Activated B cell treated with CpG ODN at 0.5 μM for 24 hours (primary cell): ENCODE results near the gene NR2E1. TPM values are rescaled to one million over a fixed set of nuclear protein-coding genes. Genes with fewer than 3 reads are reported as not detected.

Experiments used
- ATAC-seq: fragments of 200-7000 bp; cut with Tn5 transposase; one replicate; pipeline ENCODE4 v1.10.0; 2021; ENCODE audit warnings: low read depth, mild to moderate bottlenecking, moderate library complexity
- CTCF ChIA-PET: fragments of 350-600 bp; sonication (Branson Sonifier 250); formaldehyde crosslinking; loops from one replicate; lab custom pipeline; 2021; ENCODE audit warnings: antibody characterized with exemption; lab: Charles Lee
- POLR2A ChIA-PET: fragments of 350-600 bp; sonication (Branson Sonifier 250); formaldehyde crosslinking; loops from one replicate; lab custom pipeline; 2021; ENCODE audit warnings: antibody characterized with exemption; lab: Charles Lee
- DNase-seq: peaks from one replicate; pipeline ENCODE4 v3.0.0; 2022
- H3K27ac Mint-ChIP-seq: one replicate; pipeline ENCODE4 v1.8.0; 2020; ENCODE audit warnings: mixed read lengths
- H3K27me3 Mint-ChIP-seq: one replicate; pipeline ENCODE4 v1.8.0; 2021; ENCODE audit warnings: mixed read lengths
- H3K36me3 Mint-ChIP-seq: one replicate; pipeline ENCODE4 v1.8.0; 2021; ENCODE audit warnings: low read depth, mixed read lengths
- H3K4me1 Mint-ChIP-seq: one replicate; pipeline ENCODE4 v1.8.0; 2021; ENCODE audit warnings: mixed read lengths
- H3K4me3 Mint-ChIP-seq: one replicate; pipeline ENCODE4 v1.8.0; 2020; ENCODE audit warnings: mild to moderate bottlenecking, mixed read lengths
- H3K9me3 Mint-ChIP-seq: one replicate; pipeline ENCODE4 v1.8.0; 2020; ENCODE audit warnings: mixed read lengths
- intact Hi-C: fragments of 100-400 bp; cut with micrococcal nuclease; formaldehyde crosslinking; loops from one replicate; pipeline ENCODE4 v1.15.1; 2024
- total RNA-seq: library from RNA; stranded (reverse); gene quantifications from 2 replicates; pipeline ENCODE4 v1.2.3, GENCODE V29; 2022
- TF ChIP-seq, protein P1 (sequence below): fragments of 200-600 bp; IDR thresholded peaks from one replicate; pipeline ENCODE4 v1.8.0; 2022; ENCODE audit warnings: antibody characterized with exemption, mild to moderate bottlenecking

Gene NR2E1
- total RNA-seq, 1 donor from 2014 or later, result not detected

DNA sequence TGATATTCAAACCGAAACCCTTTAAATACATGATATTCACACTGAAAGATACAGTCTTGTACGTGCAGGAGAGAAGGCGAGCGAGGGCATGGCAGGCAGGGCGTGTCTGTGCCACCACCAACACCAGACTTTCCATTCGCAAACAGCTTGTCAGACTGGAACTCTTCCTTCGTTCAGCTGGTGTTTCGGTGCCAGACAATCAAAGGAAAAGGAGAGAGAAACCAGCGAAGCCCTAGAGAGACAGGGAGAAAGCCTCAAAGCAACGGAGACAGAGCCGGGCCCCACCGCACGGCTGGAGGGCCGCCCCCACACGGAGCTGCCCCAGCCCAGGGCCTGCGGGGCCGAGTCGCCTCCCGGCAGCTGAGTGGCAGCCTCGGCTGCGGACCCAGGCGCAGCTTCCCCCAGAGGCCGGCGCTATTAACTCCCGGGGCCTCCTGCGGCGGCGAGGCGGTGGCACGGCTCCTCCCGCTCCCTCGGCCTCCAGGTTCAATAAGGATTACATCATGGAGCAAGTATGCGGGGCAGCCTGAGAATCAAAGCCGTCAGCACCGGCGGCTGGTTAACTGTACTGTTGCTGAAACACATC is 32.1 kb upstream of the NR2E1 start:
- ChIA-PET POLR2A (no interaction called here), CTCF (interaction anchor here (0.6 kb wide), 1 partner anchor 367 kb away, joined by 3 read pairs; no protein-coding TSS in a partner anchor)
- H3K4me3 Mint-ChIP-seq, result peak overlapping the region; percentile 87
- peak overlapping the region; percentile 41 for H3K27ac Mint-ChIP-seq
- peaks cover 16% of the 10 kb centered on the region for H3K4me1 Mint-ChIP-seq
- intact Hi-C loops, result loop anchor here (1.0 kb wide), 2 partner anchors 16 to 24 kb away; no protein-coding TSS in a partner anchor
- H3K36me3 Mint-ChIP-seq, result no peaks in the 10 kb centered on the region
- TF ChIP-seq, protein P1, sequence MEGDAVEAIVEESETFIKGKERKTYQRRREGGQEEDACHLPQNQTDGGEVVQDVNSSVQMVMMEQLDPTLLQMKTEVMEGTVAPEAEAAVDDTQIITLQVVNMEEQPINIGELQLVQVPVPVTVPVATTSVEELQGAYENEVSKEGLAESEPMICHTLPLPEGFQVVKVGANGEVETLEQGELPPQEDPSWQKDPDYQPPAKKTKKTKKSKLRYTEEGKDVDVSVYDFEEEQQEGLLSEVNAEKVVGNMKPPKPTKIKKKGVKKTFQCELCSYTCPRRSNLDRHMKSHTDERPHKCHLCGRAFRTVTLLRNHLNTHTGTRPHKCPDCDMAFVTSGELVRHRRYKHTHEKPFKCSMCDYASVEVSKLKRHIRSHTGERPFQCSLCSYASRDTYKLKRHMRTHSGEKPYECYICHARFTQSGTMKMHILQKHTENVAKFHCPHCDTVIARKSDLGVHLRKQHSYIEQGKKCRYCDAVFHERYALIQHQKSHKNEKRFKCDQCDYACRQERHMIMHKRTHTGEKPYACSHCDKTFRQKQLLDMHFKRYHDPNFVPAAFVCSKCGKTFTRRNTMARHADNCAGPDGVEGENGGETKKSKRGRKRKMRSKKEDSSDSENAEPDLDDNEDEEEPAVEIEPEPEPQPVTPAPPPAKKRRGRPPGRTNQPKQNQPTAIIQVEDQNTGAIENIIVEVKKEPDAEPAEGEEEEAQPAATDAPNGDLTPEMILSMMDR, result no peak
- H3K27me3 Mint-ChIP-seq, result peaks cover 61% of the 10 kb centered on the region
- ATAC-seq, result peak; percentile 71
- H3K9me3 Mint-ChIP-seq, result no peaks in the 10 kb centered on the region
- DNase-seq, result peak; percentile 42

DNA sequence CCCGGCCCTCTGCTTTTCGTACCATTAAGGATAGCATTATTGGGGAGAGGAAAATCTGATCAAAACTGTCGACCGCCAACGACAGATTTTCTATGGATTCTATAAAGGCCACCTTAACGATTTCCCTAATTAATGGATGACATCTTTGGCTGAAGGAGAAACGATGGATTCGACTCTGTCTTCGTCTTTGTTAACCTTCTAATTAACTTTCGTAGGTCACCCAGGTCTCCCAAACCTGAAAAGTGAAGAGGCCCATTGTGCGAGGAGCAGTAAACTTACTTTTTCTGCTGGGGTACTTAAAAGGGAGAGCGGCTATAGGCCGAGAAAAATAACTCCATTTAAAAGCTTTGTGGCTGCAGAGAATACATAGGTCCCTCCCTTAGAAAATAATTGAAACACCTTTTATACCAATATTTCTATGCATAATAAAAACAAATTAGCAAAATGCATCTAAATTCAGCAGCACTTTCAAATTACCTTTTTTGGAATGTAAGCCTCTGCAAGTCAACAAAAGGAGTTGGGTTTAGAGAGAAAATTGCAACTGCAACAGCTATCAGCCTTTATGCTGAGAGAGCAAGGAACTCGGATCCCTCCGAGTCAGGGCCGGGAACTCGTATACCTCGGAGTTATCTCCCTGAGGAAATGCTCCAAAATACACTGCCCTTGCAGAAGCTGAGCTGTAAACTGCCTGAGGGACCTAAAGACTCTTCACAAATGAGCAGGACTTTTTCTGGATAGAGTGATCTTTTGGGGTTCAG is 31.4 kb upstream of the NR2E1 start:
- no peak for DNase-seq
- H3K27me3 Mint-ChIP-seq, result peaks cover 58% of the 10 kb centered on the region
- intact Hi-C loops, result loop anchor here (1.0 kb wide), 1 partner anchor 23 kb away; no protein-coding TSS in a partner anchor
- no peaks in the 10 kb centered on the region for H3K9me3 Mint-ChIP-seq
- CTCF ChIA-PET, result no interaction called here
- no peak overlapping the region for H3K27ac Mint-ChIP-seq
- H3K36me3 Mint-ChIP-seq, result no peaks in the 10 kb centered on the region
- peak overlapping the region; percentile 52 for H3K4me3 Mint-ChIP-seq
- H3K4me1 Mint-ChIP-seq, result peaks cover 16% of the 10 kb centered on the region
- POLR2A ChIA-PET, result no interaction called here
- TF ChIP-seq, protein P1, result no peak
- ATAC-seq, result no peak

DNA sequence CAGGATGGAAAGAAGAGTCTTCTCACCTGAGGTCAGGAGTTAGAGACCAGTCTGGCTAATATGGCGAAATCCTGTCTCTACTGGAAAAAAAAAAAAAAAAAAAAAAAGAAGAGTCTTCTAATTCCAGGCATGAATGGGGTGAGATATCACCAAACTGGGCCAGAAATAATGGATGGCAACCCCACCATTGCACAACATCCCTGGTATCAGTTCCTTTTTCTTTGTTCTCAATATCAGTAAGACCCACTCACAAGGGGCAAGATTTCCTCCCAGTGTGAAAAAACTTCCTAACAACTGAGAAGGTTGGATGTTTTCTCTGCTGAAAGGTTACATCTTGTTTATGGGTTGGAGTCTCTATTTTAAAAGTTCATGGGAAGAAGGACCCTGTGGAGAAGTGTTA is 23.6 kb upstream of the NR2E1 start:
- no peak overlapping the region for H3K27ac Mint-ChIP-seq
- intact Hi-C loops, result no loop called here
- no peaks in the 10 kb centered on the region for H3K36me3 Mint-ChIP-seq
- TF ChIP-seq, protein P1, result no peak
- no peak overlapping the region for H3K4me3 Mint-ChIP-seq
- POLR2A ChIA-PET, result no interaction called here
- peaks cover 18% of the 10 kb centered on the region for H3K27me3 Mint-ChIP-seq
- CTCF ChIA-PET, result no interaction called here
- ATAC-seq, result peak; percentile 58
- no peaks in the 10 kb centered on the region for H3K9me3 Mint-ChIP-seq
- DNase-seq, result no peak
- peaks cover 10% of the 10 kb centered on the region for H3K4me1 Mint-ChIP-seq

DNA sequence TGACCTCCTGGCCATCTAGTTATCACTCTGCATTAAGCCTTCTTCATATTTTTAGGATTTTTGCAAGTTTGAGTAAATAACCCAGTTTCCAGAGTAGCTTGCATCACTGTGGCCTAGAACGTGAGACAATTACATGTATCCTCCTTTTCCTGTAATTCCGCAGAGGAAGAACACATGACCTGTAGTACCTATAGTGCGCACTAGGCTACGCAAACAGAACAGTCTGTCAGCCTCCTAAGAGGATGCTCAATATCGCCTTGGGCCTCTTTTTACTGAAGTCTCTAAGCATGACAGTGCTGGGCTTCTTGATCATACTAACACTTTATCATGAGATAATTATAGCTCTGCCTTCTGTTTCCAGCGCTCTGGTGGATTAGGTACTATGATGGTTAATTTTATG is 20.2 kb upstream of the NR2E1 start:
- intact Hi-C loops, result no loop called here
- Mint-ChIP-seq H3K36me3 (no peaks in the 10 kb centered on the region), H3K27me3 (peaks cover 21% of the 10 kb centered on the region), H3K27ac (no peak overlapping the region), H3K4me3 (no peak overlapping the region), H3K9me3 (no peaks in the 10 kb centered on the region), H3K4me1 (peaks cover 10% of the 10 kb centered on the region)
- ChIA-PET POLR2A (no interaction called here), CTCF (no interaction called here)
- TF ChIP-seq, protein P1, result no peak
- DNase-seq, result no peak
- no peak for ATAC-seq

DNA sequence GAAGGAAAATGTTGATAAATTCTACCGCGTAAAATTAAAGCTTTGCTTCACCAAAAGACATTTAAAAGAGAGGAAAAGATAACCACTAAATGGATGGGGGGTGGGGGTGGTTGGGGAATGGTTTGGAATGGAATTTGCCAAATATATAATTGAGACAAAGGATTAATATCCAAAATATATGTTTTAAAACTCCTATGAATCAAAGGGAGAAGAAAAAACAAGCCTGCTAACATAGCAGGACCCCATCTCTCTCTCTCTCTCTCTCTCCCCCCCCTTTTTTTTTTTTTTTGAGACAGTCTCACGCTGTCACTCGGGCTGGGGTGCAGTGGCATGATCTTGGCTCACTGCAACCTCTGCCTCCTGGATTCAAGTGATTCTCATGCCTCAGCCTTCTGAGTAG is 13.4 kb upstream of the NR2E1 start:
- H3K4me1 Mint-ChIP-seq, result peaks cover 9% of the 10 kb centered on the region
- no peak for ATAC-seq
- no peaks in the 10 kb centered on the region for H3K9me3 Mint-ChIP-seq
- H3K27me3 Mint-ChIP-seq, result peaks cover 65% of the 10 kb centered on the region
- no peak overlapping the region for H3K27ac Mint-ChIP-seq
- intact Hi-C loops, result no loop called here
- ChIA-PET CTCF (no interaction called here), POLR2A (no interaction called here)
- TF ChIP-seq, protein P1, result no peak
- H3K36me3 Mint-ChIP-seq, result no peaks in the 10 kb centered on the region
- DNase-seq, result no peak
- H3K4me3 Mint-ChIP-seq, result no peak overlapping the region
